Epithelial cell of esophagus (primary cell): ENCODE measurements around the gene P2RY13.

Experiments used
- DNase-seq: peaks from one replicate; pipeline ENCODE4 v3.0.0; 2010; ENCODE audit warnings: low read depth
- H3K4me3 ChIP-seq: 2 replicates; pipeline ENCODE4 v1.5.1; 2011; ENCODE audit warnings: mild to moderate bottlenecking, low read length, control low read depth
- TF ChIP-seq, protein P1 (sequence below): IDR thresholded peaks from 2 replicates; pipeline ENCODE4 v1.5.1; 2011; ENCODE audit warnings: low read depth, mild to moderate bottlenecking, low read length, control low read depth, inconsistent platforms; ENCODE audit not compliant: insufficient read depth; ENCODE audit errors: missing control alignments

Gene P2RY13

GRCh38 chr3:151276687-151277042 lies 52.7 kb downstream of the P2RY13 start:
- TF ChIP-seq, protein P1, sequence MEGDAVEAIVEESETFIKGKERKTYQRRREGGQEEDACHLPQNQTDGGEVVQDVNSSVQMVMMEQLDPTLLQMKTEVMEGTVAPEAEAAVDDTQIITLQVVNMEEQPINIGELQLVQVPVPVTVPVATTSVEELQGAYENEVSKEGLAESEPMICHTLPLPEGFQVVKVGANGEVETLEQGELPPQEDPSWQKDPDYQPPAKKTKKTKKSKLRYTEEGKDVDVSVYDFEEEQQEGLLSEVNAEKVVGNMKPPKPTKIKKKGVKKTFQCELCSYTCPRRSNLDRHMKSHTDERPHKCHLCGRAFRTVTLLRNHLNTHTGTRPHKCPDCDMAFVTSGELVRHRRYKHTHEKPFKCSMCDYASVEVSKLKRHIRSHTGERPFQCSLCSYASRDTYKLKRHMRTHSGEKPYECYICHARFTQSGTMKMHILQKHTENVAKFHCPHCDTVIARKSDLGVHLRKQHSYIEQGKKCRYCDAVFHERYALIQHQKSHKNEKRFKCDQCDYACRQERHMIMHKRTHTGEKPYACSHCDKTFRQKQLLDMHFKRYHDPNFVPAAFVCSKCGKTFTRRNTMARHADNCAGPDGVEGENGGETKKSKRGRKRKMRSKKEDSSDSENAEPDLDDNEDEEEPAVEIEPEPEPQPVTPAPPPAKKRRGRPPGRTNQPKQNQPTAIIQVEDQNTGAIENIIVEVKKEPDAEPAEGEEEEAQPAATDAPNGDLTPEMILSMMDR = no peak
- DNase-seq = no peak
- no peak overlapping the region for H3K4me3 ChIP-seq
